Stimulated activated CD8-positive, alpha-beta memory T cell treated with anti-CD3 and anti-CD28 coated beads, Interleukin-4, amount 100 ng/mL, for 1 hour (primary cell): ENCODE measurements around the gene CAMK1D.
"Not testable (repeated sequence)": the region's sequence is repeated elsewhere in the genome, so short reads cannot be mapped to it uniquely, and the experiment has no call there.

Source experiments
- DNase-seq, 2 donors: peaks; one replicate each; pipeline ENCODE4 v3.0.0-alpha.2; 2020; ENCODE audit warnings: low read depth in 2 of 2, low spot score in 1 of 2

The CAMK1D gene

DNA sequence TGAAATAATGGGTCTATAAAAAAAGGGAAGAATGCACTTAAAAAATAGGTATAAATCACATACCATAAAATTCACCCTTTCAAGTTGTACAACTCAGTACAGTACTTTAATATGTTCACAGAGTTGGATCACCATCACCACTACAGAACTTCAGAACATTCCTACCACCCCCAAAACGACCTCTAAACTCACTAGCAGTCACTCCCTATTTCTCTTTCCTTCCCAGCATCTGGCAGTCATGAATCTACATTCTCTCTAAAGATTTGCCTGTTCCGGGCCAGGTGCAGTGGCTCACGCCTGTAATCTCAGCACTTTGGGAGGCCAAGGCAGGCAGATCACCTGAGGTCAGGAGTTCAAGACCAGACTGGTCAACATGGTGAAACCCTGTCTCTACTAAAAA, 394.1 kb downstream of the CAMK1D start:
- DNase-seq, result not testable (repeated sequence)

DNA sequence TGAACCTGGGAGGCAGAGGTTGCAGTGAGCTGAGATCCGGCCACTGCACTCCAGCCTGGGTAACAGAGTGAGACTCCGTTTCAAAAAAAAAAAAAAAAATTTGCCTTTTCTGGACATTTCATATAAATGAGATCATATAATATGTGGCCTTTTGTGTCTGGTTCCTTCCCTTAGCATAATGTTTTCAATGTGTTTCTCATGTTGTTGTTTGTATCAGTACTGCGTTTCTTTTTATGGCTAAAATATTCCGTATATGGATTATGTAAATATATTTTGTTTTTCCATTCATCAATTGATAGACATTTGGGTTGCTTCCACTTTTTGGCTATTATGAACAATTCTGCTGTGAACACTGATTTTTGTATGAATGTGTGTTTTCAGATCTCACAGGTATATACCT, 394.6 kb downstream of the CAMK1D start:
- no peak for DNase-seq

DNA sequence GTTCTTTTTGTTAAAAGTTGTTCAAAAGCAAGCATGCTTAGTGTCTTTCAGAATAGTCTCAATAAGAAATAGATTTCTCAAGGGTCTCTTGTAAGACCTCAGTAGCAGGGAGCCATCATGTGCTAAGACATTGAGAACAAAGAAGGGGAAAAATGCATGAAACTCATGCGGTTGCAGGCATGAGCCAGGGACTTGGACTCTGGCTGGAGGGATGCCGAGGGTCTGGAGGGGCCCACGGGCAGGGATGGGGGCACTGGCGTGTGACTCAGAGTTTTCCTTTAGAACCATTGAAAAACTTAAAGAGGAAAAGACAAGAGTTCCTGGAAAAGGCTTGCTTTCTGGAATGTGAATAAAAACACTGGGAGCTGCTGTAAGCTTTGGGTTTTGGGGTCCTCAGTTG, 398.8 kb downstream of the CAMK1D start:
- DNase-seq, result no peak

DNA sequence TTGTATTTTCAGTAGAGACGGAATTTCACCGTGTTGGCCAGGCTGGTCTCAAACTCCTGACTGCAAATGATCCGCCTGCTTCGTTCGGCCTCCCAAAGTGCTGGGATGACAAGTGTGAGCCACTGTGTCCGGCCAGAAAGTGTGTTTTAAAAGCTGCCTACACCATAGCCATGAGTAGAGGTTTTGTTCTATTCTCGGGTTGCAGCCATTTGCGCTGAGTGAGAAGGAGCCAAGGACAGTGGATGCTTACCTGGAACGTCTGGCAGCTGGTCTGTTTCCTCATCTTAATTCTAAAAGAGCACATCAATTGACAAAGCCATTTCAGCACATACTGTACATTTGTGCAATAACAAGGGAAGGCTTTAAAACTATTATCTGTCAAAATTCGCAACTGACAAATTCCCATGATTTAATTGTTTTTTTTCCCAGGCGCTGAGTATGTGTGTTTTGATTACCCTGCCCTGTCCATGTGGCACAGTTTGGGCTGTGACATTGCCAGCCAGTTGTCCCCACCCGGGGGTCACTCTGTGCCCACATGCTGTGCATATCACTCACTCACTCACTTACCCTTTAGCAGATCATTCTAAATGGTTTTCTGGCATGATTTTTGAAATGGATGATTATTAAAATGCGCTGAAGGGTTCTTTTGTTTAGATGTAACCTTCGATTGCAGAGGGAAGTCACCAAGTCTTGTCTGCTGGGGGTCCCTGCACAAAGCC, 400.6 kb downstream of the CAMK1D start:
- DNase-seq, result no peak

DNA sequence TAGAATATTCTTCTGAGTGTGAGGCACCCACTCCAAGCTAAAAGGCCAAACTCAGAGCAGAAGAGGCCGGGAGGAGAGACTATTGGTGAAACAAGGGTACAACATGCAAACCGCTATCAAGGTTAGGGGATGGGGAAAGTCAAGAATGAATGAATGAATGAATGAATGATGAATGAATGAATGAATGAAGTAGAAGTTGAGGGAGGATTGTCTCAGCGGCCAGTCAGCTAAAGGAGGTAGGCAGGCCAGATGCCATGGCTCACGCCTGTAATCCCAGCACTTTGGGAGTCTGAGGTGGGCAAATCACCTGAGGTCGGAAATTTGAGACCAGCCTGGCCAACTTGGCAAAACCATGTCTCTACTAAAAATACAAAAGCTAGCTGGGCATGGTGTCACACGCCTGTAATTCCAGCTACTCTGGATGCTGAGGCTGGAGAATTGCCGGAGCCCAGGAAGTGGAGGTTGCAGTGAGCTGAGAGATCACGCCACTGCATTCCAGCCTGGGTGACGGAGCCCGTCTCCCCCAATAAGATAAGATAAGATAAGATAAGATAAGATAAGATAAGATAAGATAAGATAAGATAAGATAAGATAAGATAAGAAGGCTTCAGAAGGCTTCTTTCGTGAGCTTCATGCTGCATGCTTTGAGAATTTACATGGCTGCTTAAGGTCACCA, 401.3 kb downstream of the CAMK1D start:
- DNase-seq, result no peak

DNA sequence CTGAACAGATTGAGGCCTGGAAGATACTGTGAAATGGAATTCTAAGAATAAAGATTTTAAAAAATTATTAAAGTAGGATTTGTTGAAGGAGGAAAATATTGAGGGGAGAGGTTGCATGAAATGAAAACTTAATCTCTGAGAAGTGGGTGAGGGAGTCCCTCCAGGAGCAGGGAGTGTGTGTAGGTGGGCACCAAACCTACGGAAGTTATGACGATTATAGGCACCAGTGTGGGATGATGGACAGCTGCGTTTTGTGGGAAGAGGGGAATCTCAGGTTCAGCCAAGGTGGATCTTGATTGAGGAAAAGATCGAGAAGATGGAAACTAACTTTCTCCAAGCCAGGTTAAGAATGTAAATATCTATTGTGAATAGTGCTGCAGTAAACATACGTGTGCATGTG, 405.7 kb downstream of the CAMK1D start:
- DNase-seq, result no peak

DNA sequence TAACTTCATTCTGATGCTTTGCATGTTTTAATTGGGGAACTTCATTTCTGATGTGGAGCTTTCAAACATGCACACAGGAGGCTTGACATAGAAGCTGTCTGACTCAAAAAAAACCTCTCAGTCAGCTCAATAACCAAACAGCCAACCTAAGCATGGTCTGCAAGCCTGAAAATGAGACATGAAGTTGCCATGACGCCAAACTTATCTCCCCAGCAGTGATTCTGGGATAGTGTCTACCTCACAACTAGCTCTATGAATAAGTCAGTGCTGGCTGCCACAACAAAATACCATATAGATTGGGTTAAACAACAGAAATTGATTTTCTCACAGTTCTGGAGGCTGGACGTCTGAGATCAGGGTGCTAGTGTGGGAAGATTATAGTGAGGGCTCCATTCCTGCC, 408.0 kb downstream of the CAMK1D start:
- no peak for DNase-seq

DNA sequence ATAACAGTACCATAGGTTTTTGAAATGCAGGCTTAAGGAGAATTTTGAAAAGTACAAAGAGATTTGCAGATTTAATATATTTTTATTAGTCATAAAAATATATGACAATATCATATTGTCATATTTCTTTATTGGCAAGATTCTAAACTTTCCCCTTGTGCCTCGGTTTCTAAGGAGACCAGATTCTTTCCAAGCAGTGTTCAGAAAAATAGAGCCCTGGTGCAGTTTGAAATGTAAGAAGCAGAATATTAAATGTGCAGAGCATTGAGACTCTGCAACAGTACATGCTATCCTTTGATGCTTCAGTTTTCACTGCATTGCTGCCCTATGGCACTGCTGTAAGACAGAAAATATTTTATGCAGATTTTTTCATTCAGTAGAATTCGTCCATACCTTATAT, 408.9 kb downstream of the CAMK1D start:
- no peak for DNase-seq

DNA sequence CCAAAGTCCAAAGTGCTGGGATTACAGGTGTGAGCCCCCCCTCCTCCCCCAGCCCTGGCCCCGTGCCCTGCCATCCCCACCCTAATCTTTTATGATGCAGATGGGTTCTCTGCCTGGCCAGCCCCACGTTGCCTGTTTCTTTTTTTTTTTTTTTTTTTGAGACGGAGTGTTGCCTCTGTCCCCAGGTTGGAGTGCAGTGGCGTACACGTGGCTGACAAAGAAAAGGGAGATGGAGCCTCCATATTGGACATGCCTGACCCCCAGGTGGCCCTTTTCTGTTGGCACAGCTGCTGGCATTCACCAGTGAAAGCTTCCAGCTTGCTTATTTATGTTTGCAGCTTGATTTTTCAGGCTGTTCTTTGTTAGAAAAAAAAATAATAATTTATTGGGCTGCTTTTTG, 416.9 kb downstream of the CAMK1D start:
- no peak for DNase-seq

DNA sequence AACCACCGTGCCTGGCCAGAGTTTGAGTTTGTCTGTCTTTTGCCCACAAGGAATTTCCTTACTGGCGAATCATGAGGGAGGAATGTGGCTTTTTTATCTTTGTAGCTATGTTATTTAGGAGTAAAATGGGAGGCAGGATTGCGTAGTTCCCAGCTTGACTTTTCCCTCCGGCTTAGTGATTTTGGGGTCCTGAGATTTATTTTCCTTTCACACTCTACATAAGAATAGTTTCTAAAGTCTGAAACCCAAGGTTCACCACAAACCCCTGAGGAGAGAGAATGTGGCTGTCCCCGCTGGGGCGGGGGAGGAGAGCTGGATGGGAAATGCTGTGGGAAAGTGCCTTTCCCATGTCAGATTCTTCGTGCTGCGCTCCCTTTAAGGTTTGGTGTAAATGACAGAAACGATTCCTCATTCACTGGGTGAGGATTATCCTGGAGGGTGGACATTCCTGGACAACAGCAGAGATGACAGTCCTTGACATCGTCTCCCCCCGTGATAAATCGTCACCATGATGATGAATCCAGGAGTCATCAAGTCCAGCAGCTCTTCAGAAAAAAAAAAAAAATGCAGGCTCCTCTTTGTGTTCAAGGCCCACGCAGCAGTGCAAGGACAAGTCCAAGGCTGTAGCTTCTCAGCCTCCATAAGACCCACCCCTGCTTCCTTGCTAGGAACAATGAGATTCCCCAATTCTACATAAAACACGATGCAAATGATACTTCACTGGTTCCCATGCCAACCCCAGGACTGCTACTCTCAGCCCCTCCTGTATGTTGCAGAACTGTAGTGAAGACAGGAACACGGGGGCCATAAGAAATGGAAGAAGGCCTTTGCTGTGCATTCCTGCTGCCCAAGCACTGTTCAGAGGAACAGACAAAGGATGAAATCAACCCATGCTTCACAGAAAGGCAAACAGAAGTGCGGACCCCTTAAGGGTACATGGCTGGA, 419.1 kb downstream of the CAMK1D start:
- no peak for DNase-seq

DNA sequence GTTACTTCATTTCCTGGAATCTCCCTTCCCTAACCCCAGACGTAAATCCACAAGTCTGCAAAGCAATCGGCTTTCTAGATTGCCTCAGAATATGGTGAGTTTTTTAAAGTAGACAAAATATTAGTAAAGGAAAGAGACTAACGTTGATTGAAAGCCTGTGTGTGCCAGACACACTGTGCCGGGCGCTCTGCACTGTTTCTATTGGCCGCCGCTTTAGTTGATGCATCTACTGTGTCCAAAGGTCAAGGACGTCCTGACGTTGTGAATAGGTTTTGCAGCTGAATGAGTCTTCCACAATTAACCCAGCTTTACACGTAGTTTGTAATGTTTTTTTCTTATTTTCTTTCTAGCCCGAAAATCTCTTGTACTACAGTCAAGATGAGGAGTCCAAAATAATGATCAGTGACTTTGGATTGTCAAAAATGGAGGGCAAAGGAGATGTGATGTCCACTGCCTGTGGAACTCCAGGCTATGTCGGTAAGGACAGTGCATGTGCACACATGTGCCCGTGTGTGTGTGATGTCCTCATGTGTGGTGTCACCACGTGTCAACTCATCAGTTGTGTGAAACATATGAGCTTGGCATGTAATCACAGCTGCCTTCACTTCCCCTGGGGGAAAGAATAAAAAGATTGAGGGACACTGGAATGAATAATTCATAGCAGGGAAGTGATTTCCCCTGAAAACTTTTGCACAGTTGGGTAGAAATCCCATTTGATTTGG, 420.1 kb downstream of the CAMK1D start:
- no peak for DNase-seq

DNA sequence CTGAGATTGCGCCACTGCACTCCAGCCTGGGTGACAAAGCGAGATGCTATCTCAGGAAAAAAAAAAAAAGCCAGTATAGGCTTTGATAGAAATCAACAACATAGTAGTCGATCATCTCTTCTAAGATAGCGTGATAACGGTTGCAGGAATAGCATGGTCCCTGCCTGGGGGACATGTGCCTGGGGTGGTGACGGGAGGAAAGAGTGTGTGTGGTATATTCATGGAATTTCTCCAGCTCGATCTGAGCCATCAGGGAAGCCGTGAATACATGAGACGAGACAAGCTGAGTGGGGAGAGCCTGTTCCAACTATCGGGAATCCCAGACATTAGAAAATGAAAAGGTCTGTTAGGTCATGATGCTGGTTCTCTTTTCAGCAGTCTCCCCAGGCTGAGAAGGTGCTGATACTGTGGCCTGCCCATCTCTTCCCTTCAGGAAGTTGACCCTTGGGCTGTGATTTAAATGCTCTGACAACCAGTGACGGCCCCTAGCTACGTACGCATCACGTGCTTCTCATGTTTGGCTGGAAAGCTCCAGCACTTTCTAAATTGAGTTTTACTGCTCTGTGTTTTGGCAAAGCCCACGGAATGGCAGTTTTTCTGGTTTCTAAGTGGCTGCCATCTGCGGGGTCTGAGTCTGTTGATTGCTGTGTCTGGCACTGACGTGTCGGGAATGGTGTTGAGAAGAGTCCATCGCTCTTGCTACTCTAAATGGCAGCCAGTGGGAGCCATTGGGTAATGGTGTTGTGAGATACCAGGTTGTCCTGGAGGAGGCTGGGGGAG, 422.8 kb downstream of the CAMK1D start:
- DNase-seq, result no peak

DNA sequence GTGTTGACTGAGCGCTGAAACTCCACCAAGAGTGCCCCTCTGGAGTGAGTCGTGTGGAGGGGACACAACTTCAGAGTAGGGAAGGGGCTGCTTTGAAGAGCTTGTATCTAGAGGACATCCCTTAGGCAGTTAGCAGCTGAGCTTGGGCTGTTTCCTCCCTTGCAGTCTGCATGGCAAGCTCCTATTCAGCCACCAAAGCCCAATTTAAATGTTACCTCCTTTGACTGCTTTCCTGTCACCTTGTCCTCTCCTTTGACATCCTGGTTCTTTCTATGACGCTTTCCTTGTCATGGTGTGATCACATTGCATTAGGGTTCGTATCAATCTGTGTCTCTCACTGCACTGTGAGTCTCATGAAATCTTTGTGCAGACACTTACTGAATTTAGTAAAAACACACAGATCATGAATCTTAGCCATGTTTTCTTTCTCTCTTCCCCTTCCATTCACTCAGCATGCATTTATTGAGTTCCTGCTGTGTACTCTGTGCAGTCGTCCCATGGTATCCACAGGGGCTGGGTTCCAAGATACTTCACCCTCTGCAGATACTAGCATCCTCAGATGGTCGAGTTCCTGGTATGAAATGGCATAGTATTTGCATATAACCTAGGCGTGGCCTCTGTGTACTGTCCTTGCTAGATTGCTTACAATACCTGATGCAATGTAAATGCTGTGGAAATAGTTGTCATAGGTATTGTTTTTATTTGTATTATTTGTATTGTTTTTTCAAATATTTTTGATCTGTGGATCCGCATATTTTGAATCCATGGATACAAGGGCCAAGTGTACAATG, 423.6 kb downstream of the CAMK1D start:
- DNase-seq, result no peak

DNA sequence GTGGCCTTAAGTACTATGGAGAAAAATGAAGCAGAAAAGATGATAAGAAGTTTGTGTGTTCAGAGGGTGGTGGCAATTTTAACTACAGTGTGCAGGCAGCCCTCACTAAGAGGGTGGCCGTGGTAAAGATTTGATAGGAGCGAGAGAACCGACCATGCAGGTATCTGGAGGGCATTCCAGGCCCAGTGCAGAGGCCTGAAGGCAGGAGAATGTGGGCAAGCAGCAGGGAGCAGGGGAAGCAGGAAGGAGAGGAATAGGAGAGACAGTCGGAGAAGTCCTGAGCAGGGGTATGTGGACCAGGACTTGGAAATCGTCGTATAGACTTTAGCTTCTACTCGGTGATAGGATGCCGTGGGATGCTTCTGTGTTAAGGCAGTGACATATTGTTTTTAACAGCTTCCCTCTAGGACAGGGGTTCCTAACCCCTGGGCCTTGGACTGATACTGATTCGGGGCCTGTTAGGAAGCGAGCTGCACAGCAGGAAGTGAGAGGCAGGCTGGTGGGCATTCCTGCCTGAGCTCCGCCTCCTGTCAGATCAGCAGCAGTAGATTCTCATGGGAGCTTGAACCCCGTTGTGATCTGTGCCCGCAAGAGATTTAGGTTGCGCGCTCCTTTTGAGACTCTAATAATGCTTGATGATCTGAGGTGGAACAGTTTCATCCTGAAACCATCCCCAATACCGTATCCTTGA, 425.0 kb downstream of the CAMK1D start:
- DNase-seq, result no peak

DNA sequence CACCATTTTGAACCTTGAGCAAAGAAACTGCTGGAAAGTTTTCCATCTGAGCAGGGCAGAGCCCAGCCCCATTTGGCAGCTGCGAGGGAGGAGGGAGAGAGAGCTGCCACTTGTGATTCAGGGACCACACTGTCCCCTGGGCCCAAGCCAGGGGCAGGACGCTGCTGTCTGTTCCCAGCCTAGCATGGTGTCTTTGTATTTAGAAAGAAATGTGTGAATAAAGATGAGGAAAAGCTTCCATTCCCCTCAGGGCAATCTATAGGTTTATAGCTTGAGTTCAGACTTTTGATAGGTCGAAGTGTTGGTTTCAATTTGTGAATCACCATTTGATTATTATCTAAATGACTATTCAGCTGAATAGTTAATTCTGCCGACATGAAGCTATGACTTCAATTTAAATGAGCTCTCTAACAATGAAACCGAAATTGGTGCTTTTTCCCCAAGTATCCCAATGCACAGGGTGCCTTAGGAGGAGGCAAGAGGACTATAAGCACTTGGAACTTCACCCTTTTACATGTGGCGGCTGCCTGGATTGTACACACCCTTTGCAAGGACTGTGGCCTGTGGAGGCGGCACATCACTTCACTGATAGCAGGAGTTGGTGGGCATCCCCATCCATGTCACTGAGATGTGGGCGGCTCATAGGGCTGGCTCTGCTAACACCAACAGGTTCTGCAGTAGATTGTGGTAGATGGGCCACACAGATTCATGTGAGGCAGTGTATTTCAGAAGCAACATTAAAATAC, 428.7 kb downstream of the CAMK1D start:
- DNase-seq, result no peak

DNA sequence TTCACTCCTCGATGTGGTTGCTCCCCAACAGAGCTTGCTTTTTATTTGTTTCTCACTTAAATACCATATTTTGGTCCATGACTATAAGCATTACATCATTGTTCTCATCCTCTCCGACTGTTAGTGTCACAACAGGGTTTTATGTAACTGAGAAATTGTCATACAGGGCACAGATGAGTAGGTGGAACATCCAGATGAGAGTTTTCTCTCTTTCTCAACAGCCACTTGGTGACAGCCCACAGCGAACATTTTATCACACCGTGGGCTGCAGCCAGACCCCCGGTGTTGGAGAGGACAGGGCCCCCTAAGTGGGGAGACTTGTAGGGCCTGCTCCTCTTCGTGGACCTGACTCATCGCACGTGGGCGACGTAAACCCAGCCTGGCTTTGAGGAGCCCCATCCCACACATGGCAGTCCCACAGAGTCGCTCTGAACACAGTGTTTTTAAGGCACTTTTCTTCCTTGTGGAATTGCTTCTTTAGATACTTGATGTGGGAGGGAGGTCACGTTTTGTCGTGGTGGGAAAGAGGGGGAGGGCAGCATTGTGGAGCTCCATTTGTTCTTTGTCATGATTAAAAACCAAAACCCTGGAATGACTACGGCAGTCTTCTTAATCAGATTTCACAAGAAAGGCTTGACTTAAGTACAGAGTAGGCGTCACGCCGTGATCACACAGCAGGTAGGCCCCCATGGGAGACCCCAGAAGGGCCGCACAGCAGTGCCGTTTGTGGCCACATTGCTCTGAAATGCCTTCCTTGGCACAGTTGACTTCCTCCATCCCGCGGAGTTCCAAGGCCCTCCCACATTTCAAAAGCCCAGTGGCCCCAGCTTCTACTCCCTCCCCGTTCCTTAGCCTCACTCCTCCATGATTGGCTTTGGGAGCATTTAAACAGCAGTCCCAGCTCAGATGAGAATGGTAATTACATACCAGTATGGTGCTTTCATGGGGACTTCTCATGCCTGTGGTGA, 431.6 kb downstream of the CAMK1D start:
- DNase-seq, result no peak

DNA sequence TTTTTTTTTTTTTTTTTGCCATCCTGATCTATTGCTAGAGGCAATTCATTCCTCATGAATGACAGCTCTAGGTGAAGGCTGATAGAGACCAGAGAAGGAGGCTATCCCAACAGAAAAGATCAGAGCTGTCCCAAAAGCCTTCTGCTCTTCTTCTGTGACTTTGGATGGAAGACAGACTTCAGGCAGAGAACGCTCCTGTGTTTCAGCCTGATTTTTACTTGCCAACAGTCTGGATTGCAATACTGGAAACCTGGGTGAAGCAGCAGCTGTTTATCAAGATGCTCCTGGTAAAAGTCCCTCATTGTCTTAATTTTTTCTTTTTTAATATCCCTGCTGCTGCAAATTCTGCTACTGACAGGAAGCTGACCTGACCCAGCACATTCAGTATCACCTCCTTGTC, 432.6 kb downstream of the CAMK1D start:
- no peak for DNase-seq
